Neural progenitor cell (in vitro differentiated cells): ENCODE measurements around the gene PHLPP2.

Source experiments
- EZH2 ChIP-seq: fragments of 200-600 bp; sonication (generic); IDR thresholded peaks from 2 replicates; pipeline ENCODE4 v1.6.1; 2017; ENCODE audit warnings: antibody characterized with exemption, mild to moderate bottlenecking, moderate library complexity
- EZH2phosphoT487 ChIP-seq: fragments of 200-600 bp; sonication (generic); IDR thresholded peaks from 2 replicates; pipeline ENCODE4 v1.6.1; 2017; ENCODE audit warnings: antibody characterized with exemption
- TF ChIP-seq, protein P1 (sequence below): fragments of 200-600 bp; sonication (generic); IDR thresholded peaks from 2 replicates; pipeline ENCODE4 v1.5.1; 2017; ENCODE audit warnings: antibody characterized with exemption, mild to moderate bottlenecking

GRCh38 chr16:71737501-71737900 lies 13.0 kb upstream of the PHLPP2 start:
- TF ChIP-seq, protein P1, sequence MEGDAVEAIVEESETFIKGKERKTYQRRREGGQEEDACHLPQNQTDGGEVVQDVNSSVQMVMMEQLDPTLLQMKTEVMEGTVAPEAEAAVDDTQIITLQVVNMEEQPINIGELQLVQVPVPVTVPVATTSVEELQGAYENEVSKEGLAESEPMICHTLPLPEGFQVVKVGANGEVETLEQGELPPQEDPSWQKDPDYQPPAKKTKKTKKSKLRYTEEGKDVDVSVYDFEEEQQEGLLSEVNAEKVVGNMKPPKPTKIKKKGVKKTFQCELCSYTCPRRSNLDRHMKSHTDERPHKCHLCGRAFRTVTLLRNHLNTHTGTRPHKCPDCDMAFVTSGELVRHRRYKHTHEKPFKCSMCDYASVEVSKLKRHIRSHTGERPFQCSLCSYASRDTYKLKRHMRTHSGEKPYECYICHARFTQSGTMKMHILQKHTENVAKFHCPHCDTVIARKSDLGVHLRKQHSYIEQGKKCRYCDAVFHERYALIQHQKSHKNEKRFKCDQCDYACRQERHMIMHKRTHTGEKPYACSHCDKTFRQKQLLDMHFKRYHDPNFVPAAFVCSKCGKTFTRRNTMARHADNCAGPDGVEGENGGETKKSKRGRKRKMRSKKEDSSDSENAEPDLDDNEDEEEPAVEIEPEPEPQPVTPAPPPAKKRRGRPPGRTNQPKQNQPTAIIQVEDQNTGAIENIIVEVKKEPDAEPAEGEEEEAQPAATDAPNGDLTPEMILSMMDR = no peak
- TF ChIP-seq EZH2 = no peak
- TF ChIP-seq EZH2phosphoT487 = no peak
